GM18508 (cell line): ENCODE data around the gene FRYL.
"Not testable (repeated sequence)": the region's sequence is repeated elsewhere in the genome, so short reads cannot be mapped to it uniquely, and the experiment has no call there.

ENCODE experiments used
- ATAC-seq: cut with Tn5 transposase; IDR thresholded peaks from one replicate; pipeline ENCODE4 v1.9.1; 2021; ENCODE audit warnings: moderate number of reproducible peaks; ENCODE audit not compliant: insufficient read depth, unreplicated experiment

FRYL gene

DNA sequence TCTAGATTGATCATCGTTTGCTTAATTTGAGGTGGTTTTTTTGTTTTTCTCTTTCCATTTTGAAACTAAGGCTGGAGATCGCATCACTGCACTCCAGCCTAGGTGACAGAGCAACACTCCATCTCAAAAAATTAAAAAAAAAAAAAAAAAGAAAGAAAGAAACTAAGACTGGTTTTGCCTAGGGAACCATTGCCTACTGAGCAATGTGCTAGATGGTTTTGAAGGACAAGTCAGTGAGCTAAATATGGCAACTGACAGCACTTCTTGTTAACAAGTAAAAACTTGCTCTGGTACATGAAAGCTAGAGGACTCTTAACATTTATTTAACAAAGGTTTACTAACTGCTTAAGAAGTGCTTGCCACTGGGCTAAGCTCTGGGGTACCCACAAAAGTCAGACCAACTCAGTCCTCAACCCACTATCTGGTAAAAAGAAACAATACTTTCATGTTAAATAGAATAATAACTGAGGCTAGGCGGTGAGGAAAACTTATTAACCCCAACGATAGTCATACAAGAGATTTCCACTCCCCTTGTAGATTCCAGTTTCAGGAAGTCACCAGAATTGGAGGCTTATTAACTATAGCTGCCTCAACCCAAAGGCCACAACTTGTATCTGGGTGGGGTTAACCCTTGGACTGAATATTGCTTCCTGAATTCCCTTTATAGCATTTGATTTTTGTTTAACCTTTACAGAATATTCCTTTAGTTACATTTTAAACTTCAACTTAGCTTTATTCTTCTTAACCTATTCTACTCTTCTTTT is 111.6 kb downstream of the FRYL start:
- no peak for ATAC-seq

DNA sequence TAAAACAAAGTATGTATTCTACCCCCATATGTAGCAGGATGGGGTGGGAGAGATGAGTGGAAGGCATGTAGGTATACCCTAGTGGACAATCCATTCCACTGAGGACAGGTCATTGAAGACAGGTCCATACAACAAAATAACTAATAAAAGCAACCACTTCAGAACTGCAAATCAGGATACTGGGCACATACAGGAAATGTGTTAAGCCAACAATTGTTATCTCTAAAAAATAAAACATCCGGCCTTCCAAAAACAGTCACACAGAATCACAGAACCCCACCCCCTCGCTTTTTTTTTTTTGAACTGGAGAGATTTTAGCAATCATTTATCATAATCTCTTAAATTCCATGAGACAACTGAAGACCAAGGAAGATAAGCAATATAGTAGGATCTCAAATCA is 112.9 kb downstream of the FRYL start:
- no peak for ATAC-seq

DNA sequence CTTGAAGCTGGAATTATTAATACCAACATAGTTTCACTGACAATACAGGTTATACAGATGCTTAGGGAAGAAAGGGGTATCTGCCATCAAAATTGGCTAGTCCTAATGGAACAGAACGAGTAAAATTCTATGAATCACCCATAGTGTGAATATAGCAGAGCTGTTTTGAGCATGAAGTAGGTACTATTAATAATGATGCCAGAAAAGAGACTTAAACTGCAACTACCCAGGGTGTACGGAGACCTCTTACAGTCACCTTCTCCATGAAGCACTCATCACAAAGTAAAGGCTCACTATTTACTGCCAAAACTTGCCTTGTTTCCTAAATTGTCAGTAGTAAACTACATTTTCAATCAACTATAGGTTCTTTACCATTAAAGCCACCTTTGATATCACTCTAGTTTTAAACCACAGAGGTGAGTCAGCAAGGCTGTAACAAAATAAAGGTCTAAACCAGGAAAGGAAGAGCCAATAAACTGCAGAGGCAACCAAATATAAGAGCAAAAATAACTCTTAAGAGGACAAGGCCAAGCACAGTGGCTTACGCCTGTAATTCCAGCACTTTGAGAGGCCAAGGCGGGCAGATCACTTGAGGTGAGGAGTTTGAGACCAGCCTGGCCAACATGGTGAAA is 114.4 kb downstream of the FRYL start:
- ATAC-seq: no peak

DNA sequence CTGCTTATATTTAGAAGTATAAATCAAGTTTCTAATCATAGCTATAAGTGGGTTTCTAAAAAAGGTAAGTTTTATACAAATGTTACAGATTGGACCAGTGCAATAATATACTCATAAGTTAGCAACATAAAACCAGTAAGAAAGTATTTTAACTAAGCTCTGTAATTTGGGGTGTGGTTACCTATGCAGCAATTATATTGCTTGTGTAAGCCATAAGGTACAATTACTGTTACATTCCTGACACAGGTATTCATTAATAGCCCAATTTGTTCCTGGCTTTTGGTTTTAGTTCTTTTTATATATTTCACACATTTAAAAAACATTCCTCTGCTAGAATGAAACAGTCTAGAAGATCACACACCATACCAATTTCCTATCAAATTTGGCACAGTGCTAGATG is 115.1 kb downstream of the FRYL start:
- ATAC-seq: no peak

DNA sequence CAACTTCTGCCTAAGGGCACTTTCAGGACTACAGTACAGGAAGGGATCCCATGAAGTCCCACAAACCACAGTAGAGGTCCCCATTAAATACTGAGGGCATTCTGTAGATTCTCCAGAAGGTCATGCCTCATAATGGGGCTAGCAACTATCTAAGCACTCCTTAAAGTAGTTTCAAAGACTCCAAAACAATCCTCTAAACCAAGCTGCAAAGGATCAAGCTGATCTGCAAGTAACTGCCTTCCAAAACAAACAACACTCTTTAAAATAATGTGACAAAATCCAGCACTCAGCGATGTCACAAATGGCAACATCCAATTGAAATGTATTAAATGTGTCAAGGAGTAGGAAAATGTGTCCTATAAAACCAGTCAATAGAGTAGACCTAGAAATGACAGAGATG is 118.7 kb downstream of the FRYL start:
- ATAC-seq: no peak

DNA sequence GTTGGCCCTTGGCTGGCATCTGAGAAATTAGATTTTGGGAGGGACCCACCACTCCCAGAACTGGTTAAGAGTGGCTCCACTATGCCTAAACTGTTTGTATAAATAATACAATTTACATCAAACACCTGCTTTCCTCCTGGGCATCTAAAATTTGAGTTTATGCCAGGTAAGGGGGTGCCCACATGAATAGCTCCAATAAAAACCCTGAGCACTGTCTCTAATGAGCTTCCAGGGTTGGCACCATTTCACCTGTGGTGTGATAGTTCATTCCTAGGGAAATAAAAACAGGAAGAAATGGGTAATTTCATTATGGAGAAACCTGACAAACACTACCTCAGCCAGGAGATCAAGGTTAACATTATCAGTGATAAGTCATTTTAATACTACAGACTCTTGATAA is 119.7 kb downstream of the FRYL start:
- no peak for ATAC-seq

DNA sequence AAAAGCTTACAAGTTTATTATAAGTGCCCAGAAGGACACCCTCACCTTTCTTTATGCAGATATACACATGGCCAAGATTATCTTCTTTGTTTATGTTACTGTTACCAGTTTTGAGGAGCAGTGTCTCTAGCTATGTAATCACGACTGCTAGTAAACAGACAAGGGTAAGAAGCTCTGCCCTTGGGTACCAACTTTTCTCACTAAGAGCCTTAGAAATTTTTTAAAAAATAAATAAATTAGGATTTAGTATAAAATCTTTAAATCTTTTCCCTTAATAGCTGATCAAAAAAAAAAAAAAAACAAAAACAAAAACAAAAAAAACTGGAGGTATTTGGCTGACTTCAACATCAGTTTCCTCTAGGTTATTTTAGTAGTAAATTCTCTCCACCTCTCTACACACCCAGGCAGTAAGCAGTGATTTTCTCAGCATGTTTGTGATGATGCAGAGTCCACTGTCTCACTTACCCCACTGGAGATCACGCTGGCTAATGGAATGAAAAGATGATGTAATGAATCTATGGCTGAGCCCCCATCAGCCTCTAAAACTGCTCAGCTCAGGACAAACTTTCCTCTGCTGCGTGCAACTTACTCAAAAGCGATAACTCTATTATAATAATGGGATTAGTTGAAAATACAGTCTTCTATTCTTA is 125.9 kb downstream of the FRYL start:
- no peak for ATAC-seq

DNA sequence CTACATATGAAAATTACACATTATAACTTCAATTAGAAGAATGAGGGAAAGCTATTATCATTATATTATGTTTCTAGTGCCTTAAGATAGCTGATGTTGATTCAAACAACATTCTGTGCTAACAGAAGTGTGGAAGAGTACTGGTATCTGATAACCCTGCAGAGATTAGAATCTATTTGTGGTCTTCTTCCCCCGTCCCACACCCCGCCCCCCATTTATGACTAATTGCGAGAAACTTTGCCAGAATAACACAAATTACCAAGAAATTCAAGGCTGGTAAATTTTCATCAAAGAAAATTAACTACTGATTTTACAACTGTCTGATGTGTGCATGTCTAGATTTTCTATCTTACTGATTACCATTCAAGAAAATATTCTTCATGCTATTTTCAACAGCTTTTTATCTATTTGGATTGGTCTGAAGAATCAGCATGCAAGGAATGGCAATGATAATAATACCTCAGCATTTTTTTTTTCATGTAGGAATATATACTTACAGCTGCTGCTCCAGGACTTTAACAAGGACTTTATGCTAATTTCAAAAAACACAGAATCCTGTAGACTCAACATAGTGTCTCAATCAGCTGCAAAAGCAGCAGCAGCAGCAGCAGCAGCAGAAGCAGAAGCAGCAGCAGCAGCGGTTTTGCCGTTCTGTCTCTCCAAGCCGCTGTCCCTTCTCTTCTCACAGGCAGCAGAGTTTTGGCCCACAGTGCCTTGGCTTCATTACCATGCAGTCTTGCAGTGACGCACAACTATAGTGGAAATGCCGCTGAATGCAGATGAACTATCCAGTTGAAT is 126.7 kb downstream of the FRYL start:
- ATAC-seq: no peak

DNA sequence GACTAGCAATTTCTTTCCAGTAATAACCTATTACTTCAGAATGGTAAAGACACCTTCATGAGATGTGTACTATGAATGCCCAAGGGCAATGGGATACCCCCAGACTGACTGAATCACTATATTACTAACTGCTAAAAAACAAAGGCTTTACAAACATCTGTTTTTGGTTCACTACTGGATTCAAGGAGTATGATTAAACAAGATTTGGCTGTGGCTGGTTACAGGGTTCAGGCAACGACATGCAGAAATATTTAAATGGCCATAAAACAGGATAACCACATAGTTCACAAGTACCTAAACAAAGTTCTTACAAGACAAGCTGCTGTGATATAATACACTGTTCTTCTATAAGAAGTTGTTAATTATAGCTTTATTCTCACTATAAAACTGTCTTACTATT is 128.2 kb downstream of the FRYL start:
- ATAC-seq: no peak

DNA sequence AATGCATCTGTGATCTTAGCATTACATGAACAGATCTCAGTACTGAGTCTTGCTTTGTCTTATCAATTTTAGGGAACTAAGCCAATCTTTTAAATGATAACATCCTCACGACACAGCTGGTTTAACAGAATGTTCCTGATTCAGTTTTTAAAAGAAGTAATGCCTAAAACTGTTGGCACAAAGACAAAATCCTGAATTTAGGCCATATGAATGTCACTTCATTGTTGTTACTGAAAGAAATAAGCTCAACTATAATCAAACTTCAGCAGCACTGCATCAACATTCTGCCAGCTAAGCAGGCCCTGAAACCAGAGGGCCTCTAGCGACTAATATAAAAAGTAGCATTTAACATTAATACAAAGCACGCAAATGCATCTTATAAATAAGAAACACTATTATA is 130.6 kb downstream of the FRYL start:
- no peak for ATAC-seq

DNA sequence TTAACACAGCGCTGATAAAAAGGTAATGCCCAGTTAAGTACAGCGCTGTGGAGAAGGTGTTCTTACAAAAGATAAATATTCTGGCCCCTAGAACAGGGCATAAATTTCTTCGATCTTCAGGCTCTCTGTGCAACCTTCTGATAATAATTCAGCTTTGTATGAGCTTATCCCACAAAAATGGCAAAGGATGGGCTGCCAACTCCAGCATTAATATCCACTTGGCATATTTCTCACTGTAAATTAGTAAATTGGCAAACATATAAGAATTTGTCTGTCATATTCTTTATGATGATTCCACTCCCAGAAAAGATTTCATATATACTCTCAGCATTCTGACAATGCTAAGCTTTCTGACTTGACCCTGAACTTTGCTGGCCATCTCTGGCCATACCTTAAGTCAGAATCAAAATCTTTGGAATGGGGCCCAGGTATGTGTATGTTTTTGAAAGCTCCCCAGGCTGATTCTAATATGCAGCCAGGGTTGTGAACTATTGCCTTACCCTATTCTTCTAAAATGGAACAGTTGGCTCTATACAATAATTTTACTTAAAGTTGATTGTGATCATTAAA is 134.8 kb downstream of the FRYL start:
- no peak for ATAC-seq

DNA sequence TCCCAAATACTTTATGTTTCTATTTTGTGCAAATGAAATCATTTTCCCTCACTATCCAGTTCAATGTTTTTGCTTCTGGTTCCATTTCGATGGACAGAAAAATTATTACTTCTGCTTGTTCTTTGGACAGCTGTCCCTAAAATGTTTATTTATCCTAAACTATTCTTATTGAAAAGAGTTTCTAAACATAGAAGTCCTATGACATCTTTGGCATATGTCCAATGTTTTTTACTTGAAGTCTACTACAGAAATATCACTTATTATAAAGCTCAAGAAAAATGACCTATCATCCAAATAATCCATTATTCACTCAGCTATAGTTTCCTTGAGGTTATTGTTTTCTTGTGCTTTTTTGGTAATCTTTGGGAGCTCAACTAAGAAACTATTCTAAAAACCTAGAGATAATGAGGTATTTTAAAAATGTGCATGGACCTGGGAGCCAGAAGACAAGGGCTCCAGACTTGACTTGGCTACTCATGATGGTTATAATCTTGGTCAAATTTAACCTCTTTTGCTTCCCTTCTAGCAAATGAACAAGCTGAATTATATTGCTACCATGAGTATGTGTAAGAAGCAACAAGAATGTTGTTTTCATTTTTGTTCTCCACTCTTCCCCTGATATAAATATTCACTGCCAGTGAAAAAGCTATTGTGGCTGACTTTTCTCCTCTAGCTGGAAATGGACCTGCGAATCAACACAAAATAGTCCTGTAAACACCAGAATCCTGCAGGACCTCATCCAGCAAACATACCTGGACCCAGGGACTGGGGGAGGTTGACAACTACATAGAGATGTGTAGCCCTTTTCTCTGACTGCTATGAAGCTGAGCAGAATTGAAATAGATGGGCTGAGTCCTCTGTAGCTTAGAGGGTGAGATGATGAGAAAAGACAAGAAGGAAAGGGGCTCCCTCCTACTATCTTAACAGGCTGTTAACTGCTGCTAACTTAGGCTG is 137.4 kb downstream of the FRYL start:
- ATAC-seq: no peak

DNA sequence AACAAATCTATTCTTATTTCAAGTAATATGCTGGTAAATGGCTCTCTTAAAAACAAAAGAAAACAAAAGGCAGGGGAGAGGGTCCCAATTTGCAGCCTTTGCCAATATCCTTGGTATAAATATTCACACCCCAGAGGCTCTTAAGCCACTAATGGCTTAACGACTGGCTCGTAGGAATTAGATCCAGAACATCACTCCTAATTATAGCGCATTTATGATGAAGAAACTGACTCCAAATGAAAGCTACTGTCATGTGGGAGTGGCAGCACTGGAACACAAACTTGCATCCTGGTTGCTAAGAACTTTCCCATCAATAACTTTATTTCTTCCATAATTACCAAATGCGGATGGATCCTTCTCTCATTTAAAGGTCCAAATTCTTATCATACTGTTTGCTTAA is 138.7 kb downstream of the FRYL start:
- no peak for ATAC-seq

DNA sequence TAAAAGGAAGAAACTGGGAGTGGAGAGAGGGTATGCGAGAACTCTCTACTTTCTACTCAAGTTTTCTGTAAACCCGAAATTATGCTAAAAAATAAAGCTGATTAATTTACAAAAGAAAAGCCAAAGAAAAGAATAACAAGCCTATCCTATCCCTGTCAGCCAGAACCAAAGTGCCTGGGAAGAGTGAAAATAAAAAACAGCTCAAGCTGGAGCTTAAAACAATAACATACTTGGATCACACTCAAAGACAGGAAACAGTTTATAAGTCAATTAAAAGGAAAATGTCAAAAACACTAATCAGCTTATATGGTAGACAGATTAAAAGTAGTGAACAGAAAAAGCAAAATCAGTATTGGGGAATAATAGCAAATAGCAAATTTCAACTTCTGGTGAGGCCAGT is 139.4 kb downstream of the FRYL start:
- no peak for ATAC-seq

DNA sequence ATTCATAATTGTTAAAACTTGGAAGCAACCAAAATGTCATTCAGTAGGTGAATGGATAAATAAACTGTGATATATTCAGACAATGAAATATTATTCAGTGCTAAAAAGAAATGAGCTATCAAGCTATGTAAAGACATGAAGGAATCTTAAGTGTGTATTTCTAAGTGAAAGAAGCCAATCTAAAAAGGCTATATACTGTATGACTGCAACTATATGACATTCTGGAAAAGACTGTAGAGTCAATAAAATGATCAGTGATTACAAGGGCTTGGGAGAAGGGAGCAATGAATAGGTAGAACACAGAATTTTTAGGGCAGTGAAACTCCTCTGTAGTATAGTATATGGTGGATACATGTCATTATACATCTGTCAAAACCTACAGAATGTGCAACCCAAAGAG is 139.9 kb downstream of the FRYL start:
- no peak for ATAC-seq

DNA sequence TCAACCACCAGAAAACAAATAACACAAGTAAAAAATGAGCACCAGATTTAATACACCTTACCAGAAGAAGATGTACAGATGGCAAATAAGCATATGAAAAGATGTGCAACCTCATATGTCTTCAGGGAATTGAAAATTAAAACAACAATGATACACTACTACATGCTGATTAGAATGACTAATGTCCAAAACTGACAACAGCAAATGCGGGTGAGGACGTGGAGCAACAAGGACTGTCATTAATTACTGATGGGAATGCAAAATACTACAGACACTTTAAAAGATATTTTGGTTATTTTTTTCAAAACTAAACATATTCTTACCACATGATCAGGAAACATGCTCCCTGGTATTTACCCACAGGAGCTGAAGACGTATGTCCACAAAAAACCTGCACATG is 140.3 kb downstream of the FRYL start:
- no peak for ATAC-seq

DNA sequence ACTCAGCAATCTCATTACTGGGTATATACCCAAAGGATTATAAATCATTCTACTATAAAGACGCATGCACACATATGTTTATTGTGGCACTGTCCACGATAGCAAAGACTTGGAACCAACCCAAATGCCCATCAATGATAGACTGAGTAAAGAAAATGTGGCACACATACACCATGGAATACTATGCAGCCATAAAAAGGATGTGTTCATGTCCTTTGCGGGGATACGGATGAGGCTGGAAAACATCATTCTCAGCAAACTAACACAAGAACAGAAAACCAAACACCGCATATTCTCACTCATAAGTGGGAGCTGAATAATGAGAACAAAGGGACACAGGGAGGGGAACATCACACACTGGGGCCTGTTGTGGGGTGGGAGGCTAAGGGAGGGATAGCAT is 141.5 kb downstream of the FRYL start:
- not testable (repeated sequence) for ATAC-seq

DNA sequence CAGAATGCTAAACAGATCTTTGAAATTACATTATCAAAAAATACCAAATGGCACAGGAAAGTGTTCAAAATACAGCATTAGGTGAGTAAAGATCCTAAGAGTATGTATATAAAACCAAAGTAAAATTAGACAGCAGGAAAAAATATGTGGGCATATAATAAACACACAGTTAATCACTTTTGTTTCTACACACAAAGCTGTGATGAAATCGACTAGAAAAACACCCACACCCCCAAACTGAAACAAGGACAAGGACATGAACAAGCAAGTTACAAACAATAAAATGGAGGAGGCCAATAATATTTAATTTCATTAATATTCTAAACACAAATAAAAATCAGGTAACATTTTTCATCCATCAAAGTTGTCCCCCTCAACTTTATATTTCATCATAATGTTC is 143.2 kb downstream of the FRYL start:
- no peak for ATAC-seq

DNA sequence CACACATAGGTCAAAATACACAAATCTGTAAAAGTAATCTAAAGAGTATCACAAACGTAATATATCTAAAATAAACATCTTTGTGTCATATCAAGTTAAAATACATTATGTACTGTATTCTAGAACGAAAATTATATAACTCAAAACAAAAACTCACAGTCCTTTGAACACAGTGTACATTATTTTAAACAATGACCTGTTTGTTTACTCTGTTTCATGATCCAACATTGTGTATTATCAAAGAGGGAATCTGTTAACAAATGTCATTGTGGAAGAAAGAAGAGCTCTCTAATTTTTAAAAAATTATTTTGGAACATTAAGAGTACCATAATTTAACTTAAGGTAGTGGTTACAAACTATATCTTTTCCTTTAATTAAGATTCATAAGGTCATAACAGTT is 144.1 kb downstream of the FRYL start:
- ATAC-seq: no peak

DNA sequence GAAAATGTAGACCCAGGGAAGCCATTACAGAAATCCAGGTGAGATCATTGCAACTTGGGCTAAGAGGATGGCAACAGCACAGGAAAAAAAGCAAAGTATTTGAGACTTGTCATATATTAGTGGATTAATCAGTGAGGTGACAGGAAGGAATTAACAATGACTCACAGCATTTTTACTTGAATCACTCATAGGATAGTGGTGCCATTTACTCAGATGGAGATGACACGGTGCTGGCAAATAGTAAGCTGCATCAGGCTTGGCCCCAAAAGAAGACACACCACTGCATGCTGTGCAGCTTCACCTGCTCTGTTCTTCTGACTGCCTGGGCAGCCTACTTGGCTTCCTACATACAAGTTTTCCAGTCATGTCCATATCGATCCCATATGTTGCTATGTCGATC is 144.8 kb downstream of the FRYL start:
- ATAC-seq: no peak
